K562 (cell line): ENCODE data around the gene MYMX. TPM values are rescaled to one million over a fixed set of nuclear protein-coding genes. Genes with fewer than 3 reads are reported as not detected.
A peak's percentile ranks its signal among the peaks of the same experiment; 100 is the strongest.

Experiments
- DNMT1 ChIP-seq: fragments of 450-650 bp; IDR thresholded peaks from 2 replicates; pipeline ENCODE4 v1.6.1; 2016; ENCODE audit warnings: antibody characterized with exemption, mild to moderate bottlenecking
- GABPB1 ChIP-seq: sonication (generic); formaldehyde crosslinking; IDR thresholded peaks from 2 replicates; pipeline ENCODE4 v1.8.0; 2022; ENCODE audit warnings: mild to moderate bottlenecking, missing genetic modification reagents
- MYC ChIP-seq, 2 experiments: fragments of 250-450 bp in 1 of 2; sonication (Bioruptor Pico) in 1 of 2; IDR thresholded peaks; 2 replicates each; pipeline versions ENCODE4 v1.5.1 to v1.6.1; 2012 to 2021; ENCODE audit warnings: low read depth in 2 of 2, borderline replicate concordance in 1 of 2, improper control_type of control experiment in 1 of 2, low read length in 1 of 2, mild to moderate bottlenecking in 1 of 2, moderate library complexity in 1 of 2
- PHF8 ChIP-seq: fragments of 200-600 bp; sonication (generic); IDR thresholded peaks from 2 replicates; pipeline ENCODE4 v1.6.1; 2012; ENCODE audit warnings: mixed run types, mild to moderate bottlenecking, inconsistent platforms, low read length, moderate library complexity, borderline replicate concordance
- REST ChIP-seq, 2 experiments: fragments of 450-650 bp; formaldehyde crosslinking in 1 of 2; IDR thresholded peaks; 2 replicates each; pipeline versions ENCODE4 v1.4.0 to v1.6.1; 2014 to 2020; ENCODE audit warnings: mild to moderate bottlenecking in 2 of 2, borderline replicate concordance in 1 of 2, low read depth in 1 of 2
- SAFB ChIP-seq: fragments of 200-400 bp; formaldehyde crosslinking; IDR thresholded peaks from 2 replicates; pipeline ENCODE4 v1.6.1; 2017; ENCODE audit warnings: low read depth, low read length, borderline replicate concordance
- TEAD1 ChIP-seq, 2 experiments: fragments of 450-650 bp in 1 of 2; sonication (generic) in 1 of 2; formaldehyde crosslinking; IDR thresholded peaks; 2 replicates each; pipeline versions ENCODE4 v1.4.0 to v1.8.0; 2020 to 2022; ENCODE audit warnings: mild to moderate bottlenecking in 2 of 2, missing genetic modification reagents in 1 of 2
- ZBTB17 ChIP-seq: fragments of 450-650 bp; formaldehyde crosslinking; IDR thresholded peaks from 2 replicates; pipeline ENCODE4 v1.4.0; 2020; ENCODE audit warnings: mild to moderate bottlenecking
- ZNF146 ChIP-seq: IDR thresholded peaks from one replicate; pipeline ENCODE4 v1.6.1; 2018; ENCODE audit warnings: missing compliant biosample characterization; ENCODE audit not compliant: unreplicated experiment
- ZNF696 ChIP-seq: fragments of 250-450 bp; sonication (Bioruptor Pico); conservative IDR thresholded peaks from 2 replicates; pipeline ENCODE4 v1.4.0; 2020; ENCODE audit warnings: mild to moderate bottlenecking, moderate library complexity
- polyA plus RNA-seq, 8 experiments: library from polyadenylated mRNA; depleted of rRNA in 4 of 8; stranded (reverse) in 5 of 8; unstranded in 3 of 8; fragments of >200 nt; fragmentation: Nextera tagmentation in 2 of 8; fragmentation: Illumina TruSeq in 1 of 8; extraction: Ambion mirVana in 2 of 8; extraction: Trizol in 1 of 8; gene quantifications; 2 replicates each; pipeline versions ENCODE4 v1.2.1 to v1.2.3, GENCODE V29; 2011 to 2014; ENCODE audit warnings: inconsistent platforms in 1 of 8, missing spikeins in 1 of 8
- total RNA-seq, 7 experiments: library from RNA; depleted of rRNA in 6 of 7; stranded (reverse); fragments of >200 nt in 6 of 7; fragmentation: Illumina TruSeq in 2 of 7; extraction: Trizol in 2 of 7; gene quantifications; 2 replicates each; pipeline versions ENCODE4 v1.2.1 to v1.2.3, GENCODE V29; 2011 to 2021; ENCODE audit warnings: low replicate concordance in 1 of 7
- TF ChIP-seq, protein P1 (sequence below): sonication (generic); formaldehyde crosslinking; IDR thresholded peaks from 2 replicates; pipeline ENCODE4 v1.8.0; 2023; ENCODE audit warnings: mild to moderate bottlenecking, missing genetic modification reagents
- TF ChIP-seq, protein P2 (sequence below): fragments of 450-650 bp; IDR thresholded peaks from 2 replicates; pipeline ENCODE4 v1.6.1; 2016; ENCODE audit warnings: antibody characterized with exemption
- TF ChIP-seq, protein P3 (sequence below), 2 experiments: IDR thresholded peaks; 2 replicates each; pipeline ENCODE4 v1.6.1; 2011; ENCODE audit warnings: borderline replicate concordance in 1 of 2, control low read depth in 1 of 2, low read depth in 1 of 2, low read length in 1 of 2, mild to moderate bottlenecking in 1 of 2, mixed read lengths in 1 of 2, moderate library complexity in 1 of 2; ENCODE audit not compliant: insufficient read depth in 1 of 2, insufficient read length in 1 of 2, poor library complexity in 1 of 2, severe bottlenecking in 1 of 2; ENCODE audit errors: extremely low read depth in 1 of 2

Gene MYMX
- total and polyA plus RNA-seq, 9 of the 15 experiments (the other 6 are each of a cell fraction or from before 2014, with no cell fraction given), result 0.12 TPM; not detected in 8

DNA sequence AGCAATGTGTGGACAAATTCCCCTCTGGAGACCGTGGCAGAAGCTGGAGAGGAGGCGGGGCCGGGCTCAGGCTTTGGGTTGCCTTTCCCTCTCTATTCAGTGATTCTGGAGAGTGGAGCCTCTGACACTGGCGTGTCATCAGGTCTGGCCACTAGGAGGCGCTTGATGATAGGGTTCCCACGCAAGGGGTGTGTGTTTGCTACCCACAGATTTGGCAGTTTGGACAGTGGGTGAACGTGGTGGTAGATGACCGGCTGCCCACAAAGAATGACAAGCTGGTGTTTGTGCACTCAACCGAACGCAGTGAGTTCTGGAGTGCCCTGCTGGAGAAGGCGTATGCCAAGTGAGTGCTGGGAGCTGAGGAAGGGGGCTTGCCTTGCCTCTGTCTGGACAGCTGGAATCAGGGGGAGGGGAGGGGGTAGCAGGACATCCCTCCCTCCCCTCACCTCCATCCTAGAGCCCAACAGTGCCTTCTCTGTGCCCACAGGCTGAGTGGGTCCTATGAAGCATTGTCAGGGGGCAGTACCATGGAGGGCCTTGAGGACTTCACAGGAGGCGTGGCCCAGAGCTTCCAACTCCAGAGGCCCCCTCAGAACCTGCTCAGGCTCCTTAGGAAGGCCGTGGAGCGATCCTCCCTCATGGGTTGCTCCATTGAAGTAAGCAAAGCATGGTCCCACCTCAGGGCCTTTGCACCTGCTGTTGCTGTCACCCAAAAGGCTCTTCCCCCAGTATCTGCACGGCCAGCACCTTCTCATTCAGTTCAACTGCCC lies 43.8 kb upstream of the MYMX start (continued):
- TF ChIP-seq REST (IDR thresholded peaks at IDR 0.05; ENCODE audit: borderline replicate concordance) (peak; percentile 94), REST (CRISPR knock-in tag; IDR thresholded peaks at IDR 0.05; ENCODE audit: low read depth) (no peak), TEAD1 (CRISPR knock-in tag; IDR thresholded peaks at IDR 0.05) (peak in 1 of 2 experiments; percentile 44; a peak in 1 of 4 replicates), ZNF146 (CRISPR knock-in tag) (no peak), MYC (IDR thresholded peaks at IDR 0.05; ENCODE audit: low read depth, low read length) (peak; percentile 58; the same call in 1 of the 2 replicates), MYC (CRISPR knock-in tag; IDR thresholded peaks at IDR 0.05; ENCODE audit: borderline replicate concordance, low read depth) (no peak), PHF8 (no peak), GABPB1 (CRISPR knock-in tag) (peak; percentile 42; the same call in 1 of the 2 replicates), ZBTB17 (CRISPR knock-in tag) (no peak), ZNF696 (no peak), DNMT1 (no peak), SAFB (peak; percentile 54; the same call in 1 of the 2 replicates)
- TF ChIP-seq, protein P1, sequence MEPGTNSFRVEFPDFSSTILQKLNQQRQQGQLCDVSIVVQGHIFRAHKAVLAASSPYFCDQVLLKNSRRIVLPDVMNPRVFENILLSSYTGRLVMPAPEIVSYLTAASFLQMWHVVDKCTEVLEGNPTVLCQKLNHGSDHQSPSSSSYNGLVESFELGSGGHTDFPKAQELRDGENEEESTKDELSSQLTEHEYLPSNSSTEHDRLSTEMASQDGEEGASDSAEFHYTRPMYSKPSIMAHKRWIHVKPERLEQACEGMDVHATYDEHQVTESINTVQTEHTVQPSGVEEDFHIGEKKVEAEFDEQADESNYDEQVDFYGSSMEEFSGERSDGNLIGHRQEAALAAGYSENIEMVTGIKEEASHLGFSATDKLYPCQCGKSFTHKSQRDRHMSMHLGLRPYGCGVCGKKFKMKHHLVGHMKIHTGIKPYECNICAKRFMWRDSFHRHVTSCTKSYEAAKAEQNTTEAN (CRISPR knock-in tag), result no peak
- TF ChIP-seq, protein P2, sequence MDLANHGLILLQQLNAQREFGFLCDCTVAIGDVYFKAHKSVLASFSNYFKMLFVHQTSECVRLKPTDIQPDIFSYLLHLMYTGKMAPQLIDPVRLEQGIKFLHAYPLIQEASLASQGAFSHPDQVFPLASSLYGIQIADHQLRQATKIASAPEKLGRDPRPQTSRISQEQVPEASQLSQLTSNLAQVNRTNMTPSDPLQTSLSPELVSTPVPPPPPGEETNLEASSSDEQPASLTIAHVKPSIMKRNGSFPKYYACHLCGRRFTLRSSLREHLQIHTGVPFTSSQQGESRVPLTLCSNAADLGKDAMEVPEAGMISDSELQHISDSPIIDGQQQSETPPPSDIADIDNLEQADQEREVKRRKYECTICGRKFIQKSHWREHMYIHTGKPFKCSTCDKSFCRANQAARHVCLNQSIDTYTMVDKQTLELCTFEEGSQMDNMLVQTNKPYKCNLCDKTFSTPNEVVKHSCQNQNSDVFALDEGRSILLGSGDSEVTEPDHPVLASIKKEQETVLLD, result peak; percentile 70; the same call in 1 of the 2 replicates
- TF ChIP-seq, protein P3, sequence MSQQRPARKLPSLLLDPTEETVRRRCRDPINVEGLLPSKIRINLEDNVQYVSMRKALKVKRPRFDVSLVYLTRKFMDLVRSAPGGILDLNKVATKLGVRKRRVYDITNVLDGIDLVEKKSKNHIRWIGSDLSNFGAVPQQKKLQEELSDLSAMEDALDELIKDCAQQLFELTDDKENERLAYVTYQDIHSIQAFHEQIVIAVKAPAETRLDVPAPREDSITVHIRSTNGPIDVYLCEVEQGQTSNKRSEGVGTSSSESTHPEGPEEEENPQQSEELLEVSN (IDR thresholded peaks at IDR 0.05; ENCODE audit: borderline replicate concordance in 1 of 2, extremely low read depth in 1 of 2, insufficient read depth in 1 of 2, insufficient read length in 1 of 2, low read depth in 1 of 2, low read length in 1 of 2, poor library complexity in 1 of 2, severe bottlenecking in 1 of 2), result peak in 1 of 2 experiments; percentile 11
